Panc1 (cell line): ENCODE results near the gene AMHR2. TPM values are rescaled to one million over a fixed set of nuclear protein-coding genes. Genes with fewer than 3 reads are reported as not detected.

Experiments
- ATAC-seq: fragments of 200-7000 bp; cut with Tn5 transposase; 2 replicates; pipeline ENCODE4 v1.9.1; 2020; ENCODE audit warnings: mild to moderate bottlenecking, moderate library complexity
- BruUV-seq: library from RNA; stranded (reverse); fragments of 400-500 nt; replicated peaks from 2 replicates; lab custom pipeline; 2021; lab: Mats Ljungman, UMichigan
- CTCF ChIA-PET: fragments of 300-600 bp; sonication (Branson Sonifier 250); formaldehyde crosslinking; loops from one replicate; lab custom pipeline; 2022; ENCODE audit warnings: antibody characterized with exemption; lab: Charles Lee
- POLR2A ChIA-PET: fragments of 300-600 bp; sonication (Branson Sonifier 250); formaldehyde crosslinking; loops from one replicate; lab custom pipeline; 2022; ENCODE audit warnings: antibody characterized with exemption; lab: Charles Lee
- DNase-seq: peaks from one replicate; pipeline ENCODE4 v3.0.0-alpha.2; 2010; ENCODE audit warnings: low read depth, low spot score
- H3K27ac ChIP-seq: 2 replicates; pipeline ENCODE4 v1.5.1; 2011; ENCODE audit warnings: mild to moderate bottlenecking, low read length, inconsistent platforms
- H3K27me3 ChIP-seq: fragments of 200-500 bp; sonication (Bioruptor generic); 2 replicates; pipeline ENCODE4 v1.6.0; 2014; ENCODE audit warnings: low read length, inconsistent platforms; ENCODE audit not compliant: control insufficient read depth, insufficient read depth
- H3K36me3 ChIP-seq: fragments of 200-500 bp; sonication (Bioruptor generic); 2 replicates; pipeline ENCODE4 v1.5.1; 2014; ENCODE audit warnings: inconsistent platforms, mild to moderate bottlenecking, low read length, moderate library complexity; ENCODE audit not compliant: control insufficient read depth, insufficient read depth
- H3K4me1 ChIP-seq: 2 replicates; pipeline ENCODE4 v1.5.1; 2011; ENCODE audit warnings: inconsistent platforms, mild to moderate bottlenecking, low read length, moderate library complexity; ENCODE audit not compliant: control insufficient read depth, insufficient read depth
- H3K4me3 ChIP-seq, 2 experiments: 2 replicates each; pipeline ENCODE4 v1.5.1; 2011 to 2012; ENCODE audit warnings: low read depth in 2 of 2, low read length in 2 of 2, mild to moderate bottlenecking in 2 of 2, inconsistent platforms in 1 of 2, moderate library complexity in 1 of 2
- H3K9me3 ChIP-seq: fragments of 200-500 bp; sonication (Bioruptor generic); 2 replicates; pipeline ENCODE4 v1.5.1; 2014; ENCODE audit warnings: low read depth, mild to moderate bottlenecking, inconsistent platforms, low read length, moderate library complexity; ENCODE audit not compliant: control insufficient read depth, insufficient read depth
- POLR2AphosphoS5 ChIP-seq: IDR thresholded peaks from 2 replicates; pipeline ENCODE4 v1.6.1; 2012; ENCODE audit warnings: mild to moderate bottlenecking, low read depth, low read length, moderate library complexity
- SIN3A ChIP-seq: IDR thresholded peaks from 2 replicates; pipeline ENCODE4 v1.6.1; 2012; ENCODE audit warnings: low read depth, mild to moderate bottlenecking, low read length, moderate library complexity, borderline replicate concordance; ENCODE audit not compliant: insufficient read depth
- TCF7L2 ChIP-seq: IDR thresholded peaks from 2 replicates; pipeline ENCODE4 v1.6.1; 2011; ENCODE audit warnings: mild to moderate bottlenecking, low read depth, low read length, inconsistent platforms
- in situ Hi-C: cut with HindIII; loops from 2 replicates; pipeline ENCODE4 v1.10.0; 2016; ENCODE audit warnings: low sequenced_read_pairs, low pct_unique_long_range_greater_than_20kb
- intact Hi-C: fragments of 100-400 bp; cut with micrococcal nuclease; formaldehyde crosslinking; loops from one replicate; pipeline ENCODE4 v1.10.0; 2022; ENCODE audit not compliant: unreplicated experiment
- total RNA-seq: library from RNA; stranded (reverse); gene quantifications from one replicate; pipeline ENCODE4 v1.2.1, GENCODE V29; 2021; ENCODE audit not compliant: unreplicated experiment
- TF ChIP-seq, protein P1 (sequence below): fragments of 450-650 bp; IDR thresholded peaks from 2 replicates; pipeline ENCODE4 v1.5.1; 2017; ENCODE audit warnings: mild to moderate bottlenecking
- TF ChIP-seq, protein P2 (sequence below), 2 experiments: IDR thresholded peaks; 2 replicates each; pipeline ENCODE4 v1.6.1; 2011 to 2012; ENCODE audit warnings: low read depth in 2 of 2, control low read depth in 1 of 2, low read length in 1 of 2, mild to moderate bottlenecking in 1 of 2, moderate library complexity in 1 of 2; ENCODE audit not compliant: insufficient read depth in 1 of 2

Gene AMHR2
- total RNA-seq, 1 experiment from 2014 or later, result 0.13 TPM

DNA sequence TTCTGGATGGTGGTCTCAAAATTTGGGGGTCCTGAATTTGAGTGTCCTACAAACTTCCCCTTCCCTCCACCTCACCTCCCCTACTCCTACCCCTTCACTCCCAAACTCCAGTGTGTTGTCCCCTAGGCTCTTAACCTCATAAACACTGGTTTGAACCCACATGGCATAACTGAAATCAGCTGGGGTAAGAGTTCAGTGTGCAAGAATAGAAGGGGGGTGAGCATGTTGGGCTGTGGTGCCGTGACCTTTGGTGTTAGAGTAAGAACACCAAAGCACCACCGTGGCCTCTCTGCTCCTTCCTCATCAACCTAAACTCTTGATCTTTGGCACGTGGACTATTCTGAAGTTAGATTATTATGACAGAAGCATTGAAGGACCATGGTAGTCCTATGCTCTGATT is 39.3 kb downstream of the AMHR2 start:
- no peak overlapping the region for H3K4me3 ChIP-seq
- no peak for DNase-seq
- ChIA-PET CTCF (interaction anchor here (0.6 kb wide), 1 partner anchor 190 kb away, joined by 4 read pairs; no protein-coding TSS in a partner anchor), POLR2A (no interaction called here)
- no peaks in the 10 kb centered on the region for H3K9me3 ChIP-seq
- no peak for ATAC-seq
- intact Hi-C loops (no loop called here), in situ Hi-C loops (no loop called here)
- H3K27ac ChIP-seq, result no peak overlapping the region
- no TSS peak for BruUV-seq
- no peaks in the 10 kb centered on the region for H3K27me3 ChIP-seq
- TF ChIP-seq SIN3A (no peak), POLR2AphosphoS5 (no peak), TCF7L2 (no peak)
- TF ChIP-seq, protein P1, sequence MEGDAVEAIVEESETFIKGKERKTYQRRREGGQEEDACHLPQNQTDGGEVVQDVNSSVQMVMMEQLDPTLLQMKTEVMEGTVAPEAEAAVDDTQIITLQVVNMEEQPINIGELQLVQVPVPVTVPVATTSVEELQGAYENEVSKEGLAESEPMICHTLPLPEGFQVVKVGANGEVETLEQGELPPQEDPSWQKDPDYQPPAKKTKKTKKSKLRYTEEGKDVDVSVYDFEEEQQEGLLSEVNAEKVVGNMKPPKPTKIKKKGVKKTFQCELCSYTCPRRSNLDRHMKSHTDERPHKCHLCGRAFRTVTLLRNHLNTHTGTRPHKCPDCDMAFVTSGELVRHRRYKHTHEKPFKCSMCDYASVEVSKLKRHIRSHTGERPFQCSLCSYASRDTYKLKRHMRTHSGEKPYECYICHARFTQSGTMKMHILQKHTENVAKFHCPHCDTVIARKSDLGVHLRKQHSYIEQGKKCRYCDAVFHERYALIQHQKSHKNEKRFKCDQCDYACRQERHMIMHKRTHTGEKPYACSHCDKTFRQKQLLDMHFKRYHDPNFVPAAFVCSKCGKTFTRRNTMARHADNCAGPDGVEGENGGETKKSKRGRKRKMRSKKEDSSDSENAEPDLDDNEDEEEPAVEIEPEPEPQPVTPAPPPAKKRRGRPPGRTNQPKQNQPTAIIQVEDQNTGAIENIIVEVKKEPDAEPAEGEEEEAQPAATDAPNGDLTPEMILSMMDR, result no peak
- TF ChIP-seq, protein P2, sequence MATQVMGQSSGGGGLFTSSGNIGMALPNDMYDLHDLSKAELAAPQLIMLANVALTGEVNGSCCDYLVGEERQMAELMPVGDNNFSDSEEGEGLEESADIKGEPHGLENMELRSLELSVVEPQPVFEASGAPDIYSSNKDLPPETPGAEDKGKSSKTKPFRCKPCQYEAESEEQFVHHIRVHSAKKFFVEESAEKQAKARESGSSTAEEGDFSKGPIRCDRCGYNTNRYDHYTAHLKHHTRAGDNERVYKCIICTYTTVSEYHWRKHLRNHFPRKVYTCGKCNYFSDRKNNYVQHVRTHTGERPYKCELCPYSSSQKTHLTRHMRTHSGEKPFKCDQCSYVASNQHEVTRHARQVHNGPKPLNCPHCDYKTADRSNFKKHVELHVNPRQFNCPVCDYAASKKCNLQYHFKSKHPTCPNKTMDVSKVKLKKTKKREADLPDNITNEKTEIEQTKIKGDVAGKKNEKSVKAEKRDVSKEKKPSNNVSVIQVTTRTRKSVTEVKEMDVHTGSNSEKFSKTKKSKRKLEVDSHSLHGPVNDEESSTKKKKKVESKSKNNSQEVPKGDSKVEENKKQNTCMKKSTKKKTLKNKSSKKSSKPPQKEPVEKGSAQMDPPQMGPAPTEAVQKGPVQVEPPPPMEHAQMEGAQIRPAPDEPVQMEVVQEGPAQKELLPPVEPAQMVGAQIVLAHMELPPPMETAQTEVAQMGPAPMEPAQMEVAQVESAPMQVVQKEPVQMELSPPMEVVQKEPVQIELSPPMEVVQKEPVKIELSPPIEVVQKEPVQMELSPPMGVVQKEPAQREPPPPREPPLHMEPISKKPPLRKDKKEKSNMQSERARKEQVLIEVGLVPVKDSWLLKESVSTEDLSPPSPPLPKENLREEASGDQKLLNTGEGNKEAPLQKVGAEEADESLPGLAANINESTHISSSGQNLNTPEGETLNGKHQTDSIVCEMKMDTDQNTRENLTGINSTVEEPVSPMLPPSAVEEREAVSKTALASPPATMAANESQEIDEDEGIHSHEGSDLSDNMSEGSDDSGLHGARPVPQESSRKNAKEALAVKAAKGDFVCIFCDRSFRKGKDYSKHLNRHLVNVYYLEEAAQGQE (IDR thresholded peaks at IDR 0.05; ENCODE audit: insufficient read depth in 1 of 2, low read depth in 2 of 2, low read length in 1 of 2), result no peak
- peaks cover 94% of the 10 kb centered on the region for H3K36me3 ChIP-seq
- H3K4me1 ChIP-seq, result peaks cover 6% of the 10 kb centered on the region

DNA sequence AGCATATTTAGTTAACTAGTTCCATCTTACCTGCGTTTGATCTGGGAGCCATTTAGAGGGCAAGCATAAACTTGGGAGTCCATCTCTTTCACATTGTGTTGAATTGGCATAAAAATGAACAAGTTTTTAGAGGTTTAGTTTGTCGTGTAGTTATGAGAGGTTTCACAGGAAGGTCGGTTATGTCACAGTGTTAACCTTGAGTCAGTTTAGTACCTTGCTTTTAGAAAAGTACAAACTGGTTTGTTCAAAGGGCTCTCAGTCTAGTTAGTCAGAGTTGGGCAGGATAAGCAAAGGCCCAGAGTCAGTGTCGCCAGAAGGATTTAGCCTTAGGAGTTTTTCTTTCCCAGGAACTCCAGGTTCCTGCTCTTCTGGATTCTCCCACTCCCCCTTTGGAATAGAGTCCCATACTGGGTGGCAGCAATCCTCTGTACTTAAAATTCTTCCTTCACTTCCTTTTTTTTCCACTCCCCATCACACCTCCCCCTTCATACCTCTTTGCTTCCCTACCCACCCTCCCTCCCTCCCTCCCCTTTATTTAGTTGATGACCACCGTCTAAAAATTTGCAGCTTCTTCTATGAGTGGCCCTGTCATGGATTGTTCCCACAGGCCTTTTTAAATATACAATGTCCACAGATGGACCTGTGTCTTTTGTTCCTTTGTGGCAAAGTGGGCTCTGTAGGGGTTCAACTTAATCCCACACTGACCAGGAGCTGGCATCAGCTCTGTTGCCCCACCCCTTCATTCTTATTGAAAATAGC is 40.3 kb downstream of the AMHR2 start:
- Histone ChIP-seq H3K9me3 (no peaks in the 10 kb centered on the region), H3K4me1 (peaks cover 6% of the 10 kb centered on the region), H3K4me3 (no peak overlapping the region), H3K27ac (no peak overlapping the region), H3K36me3 (peaks cover 95% of the 10 kb centered on the region), H3K27me3 (no peaks in the 10 kb centered on the region)
- CTCF ChIA-PET, result interaction anchor here (0.6 kb wide), 1 partner anchor 9 kb away, joined by 4 read pairs; no protein-coding TSS in a partner anchor
- TF ChIP-seq POLR2AphosphoS5 (no peak), SIN3A (no peak), TCF7L2 (no peak)
- TF ChIP-seq, protein P2 (IDR thresholded peaks at IDR 0.05; ENCODE audit: insufficient read depth in 1 of 2, low read depth in 2 of 2, low read length in 1 of 2), result no peak
- TF ChIP-seq, protein P1, result no peak
- POLR2A ChIA-PET, result interaction anchor here (0.6 kb wide), 1 partner anchor 14 kb away, joined by 3 read pairs; no protein-coding TSS in a partner anchor
- BruUV-seq, result no TSS peak
- in situ Hi-C loops, result no loop called here
- DNase-seq, result no peak
- peak; percentile 25; the same call in 1 of the 2 replicates for ATAC-seq
- intact Hi-C loops, result no loop called here
